Liver (tissue), 9 donors: Measurements from ENCODE around the gene CRYBG1. TPM values are rescaled to one million over a fixed set of nuclear protein-coding genes. Genes with fewer than 3 reads are reported as not detected.
A peak's percentile ranks its signal among the peaks of the same experiment; 100 is the strongest.

Experiments used
- DNase-seq: peaks from one replicate; pipeline ENCODE4 v3.0.0-alpha.2; 2017; ENCODE audit warnings: low spot score
- H3K27ac ChIP-seq, 2 donors: one replicate each; pipeline ENCODE4 v1.7.0; 2013; ENCODE audit warnings: inconsistent platforms in 2 of 2, low read length in 2 of 2, control low read depth in 1 of 2, low read depth in 1 of 2, mild to moderate bottlenecking in 1 of 2
- H3K27me3 ChIP-seq, 4 donors: one replicate each; pipeline versions ENCODE4 v1.6.1 to v1.7.0; 2013; ENCODE audit warnings: low read length in 3 of 4, inconsistent platforms in 1 of 4, mild to moderate bottlenecking in 1 of 4, moderate library complexity in 1 of 4; ENCODE audit not compliant: control insufficient read depth in 4 of 4, insufficient read depth in 4 of 4
- H3K36me3 ChIP-seq, 4 donors: one replicate each; pipeline versions ENCODE4 v1.6.1 to v1.7.0; 2013; ENCODE audit warnings: low read length in 3 of 4, mild to moderate bottlenecking in 3 of 4, low read depth in 1 of 4, moderate library complexity in 1 of 4; ENCODE audit not compliant: control insufficient read depth in 4 of 4, insufficient read depth in 3 of 4
- H3K4me1 ChIP-seq, 4 donors: one replicate each; pipeline versions ENCODE4 v1.6.1 to v1.7.0; 2013; ENCODE audit warnings: low read length in 3 of 4, mild to moderate bottlenecking in 3 of 4, moderate library complexity in 1 of 4; ENCODE audit not compliant: control insufficient read depth in 4 of 4, insufficient read depth in 4 of 4
- H3K4me3 ChIP-seq, 3 donors: one replicate each; pipeline versions ENCODE4 v1.6.1 to v1.7.0; 2013; ENCODE audit warnings: low read length in 3 of 3, control low read depth in 1 of 3, low read depth in 1 of 3, mild to moderate bottlenecking in 1 of 3
- H3K9ac ChIP-seq, 2 donors: one replicate each; pipeline ENCODE4 v1.7.0; 2013; ENCODE audit warnings: low read length in 2 of 2, mild to moderate bottlenecking in 2 of 2, moderate library complexity in 2 of 2, control low read depth in 1 of 2, low read depth in 1 of 2
- H3K9me3 ChIP-seq, 4 donors: one replicate each; pipeline versions ENCODE4 v1.6.1 to v1.7.0; 2013; ENCODE audit warnings: low read length in 3 of 4; ENCODE audit not compliant: control insufficient read depth in 4 of 4
- ATF3 ChIP-seq: IDR thresholded peaks from 2 replicates; pipeline ENCODE4 v1.6.1; 2016; ENCODE audit warnings: antibody characterized with exemption
- EGR1 ChIP-seq, 2 donors: IDR thresholded peaks; 2 replicates each; pipeline ENCODE4 v1.6.1; 2016 to 2018; ENCODE audit warnings: antibody characterized with exemption in 2 of 2, low read depth in 2 of 2
- FOXA1 ChIP-seq: IDR thresholded peaks from 2 replicates; pipeline ENCODE4 v1.6.1; 2016; ENCODE audit warnings: antibody characterized with exemption
- FOXA2 ChIP-seq: IDR thresholded peaks from 2 replicates; pipeline ENCODE4 v1.6.1; 2016; ENCODE audit warnings: antibody characterized with exemption
- GABPA ChIP-seq, 2 donors: IDR thresholded peaks in 1 of 2; conservative IDR thresholded peaks in 1 of 2; 2 replicates each; pipeline ENCODE4 v1.6.1; 2016; ENCODE audit warnings: antibody characterized with exemption in 2 of 2, mild to moderate bottlenecking in 1 of 2, moderate library complexity in 1 of 2
- HNF4A ChIP-seq, 2 donors: conservative IDR thresholded peaks; 2 replicates each; pipeline ENCODE4 v1.6.1; 2016; ENCODE audit warnings: antibody characterized with exemption in 2 of 2, mild to moderate bottlenecking in 2 of 2
- HNF4G ChIP-seq: IDR thresholded peaks from 2 replicates; pipeline ENCODE4 v1.6.1; 2016; ENCODE audit warnings: antibody characterized with exemption
- JUND ChIP-seq, 2 donors: IDR thresholded peaks; 2 replicates each; pipeline ENCODE4 v1.6.1; 2016; ENCODE audit warnings: antibody characterized with exemption in 2 of 2
- MAX ChIP-seq: IDR thresholded peaks from 2 replicates; pipeline ENCODE4 v1.6.1; 2016; ENCODE audit warnings: antibody characterized with exemption
- NR2F2 ChIP-seq: IDR thresholded peaks from 2 replicates; pipeline ENCODE4 v1.6.1; 2016; ENCODE audit warnings: antibody characterized with exemption
- RAD21 ChIP-seq, 2 donors: IDR thresholded peaks; 2 replicates each; pipeline ENCODE4 v1.6.1; 2016; ENCODE audit warnings: antibody characterized with exemption in 2 of 2, mild to moderate bottlenecking in 2 of 2
- RXRA ChIP-seq, 2 donors: IDR thresholded peaks; 2 replicates each; pipeline ENCODE4 v1.6.1; 2017 to 2018; ENCODE audit warnings: antibody characterized with exemption in 2 of 2, mild to moderate bottlenecking in 1 of 2
- SP1 ChIP-seq: IDR thresholded peaks from 2 replicates; pipeline ENCODE4 v1.6.1; 2018; ENCODE audit warnings: antibody characterized with exemption, mild to moderate bottlenecking
- ZBTB33 ChIP-seq: IDR thresholded peaks from 2 replicates; pipeline ENCODE4 v1.6.1; 2016; ENCODE audit warnings: antibody characterized with exemption
- WGBS: extraction: QIAGEN DNeasy Blood & Tissue Kit; methylation state at CpG from one replicate; pipeline ENCODE4 v1.1.7; 2013; 5-methylcytosine and 5-hydroxymethylcytosine counted together
- polyA plus RNA-seq, 2 donors: library from polyadenylated mRNA; stranded (reverse) in 1 of 2; unstranded in 1 of 2; fragments of 200-250 nt in 1 of 2; fragments of >200 nt in 1 of 2; fragmentation: Nextera tagmentation in 1 of 2; extraction: Ambion mirVana in 1 of 2; gene quantifications; one replicate each; pipeline versions ENCODE4 v1.2.1 to v1.2.3, GENCODE V29; 2013 to 2015
- total RNA-seq, 2 donors: library from RNA; depleted of rRNA; stranded (reverse); fragments of >200 nt; gene quantifications; one replicate each; pipeline ENCODE4 v1.2.3, GENCODE V29; 2014
- TF ChIP-seq, protein P1 (sequence below): IDR thresholded peaks from 2 replicates; pipeline ENCODE4 v1.6.1; 2016; ENCODE audit warnings: antibody characterized with exemption, mild to moderate bottlenecking
- TF ChIP-seq, protein P2 (sequence below): fragments of 150-350 bp; IDR thresholded peaks from 2 replicates; pipeline ENCODE4 v1.5.1; 2017; ENCODE audit warnings: improper control_type of control experiment, low read depth, low read length; ENCODE audit not compliant: missing input control
- donor health status: healthy.
- donor health status: healthy.
- donor health status: healthy.
- donor health status: healthy.
- donor health status: healthy.

The CRYBG1 gene
- total and polyA plus RNA-seq, 4 donors = 2.3 to 8.7 (median 4.0) TPM

GRCh38 chr6:106360989-106361430 lies 493 bp downstream of the CRYBG1 start:
- Histone ChIP-seq H3K4me3 (peak overlapping the region in 2 of 3 donors; percentile 26 to 54), H3K27me3 (peaks cover 0 to 10% (median 0%) of the 10 kb centered on the region in 4 donors), H3K36me3 (no peaks in the 10 kb centered on the region), H3K27ac (no peak overlapping the region), H3K9me3 (no peaks in the 10 kb centered on the region), H3K9ac (no peak overlapping the region), H3K4me1 (peaks cover 6 to 13% (median 10%) of the 10 kb centered on the region in 4 donors)
- 5% methylated on average over 31 of the region's 31 CpGs for WGBS
- no peak for DNase-seq
- TF ChIP-seq HNF4A (conservative IDR thresholded peaks at IDR 0.05) = no peak
- TF ChIP-seq ATF3 = no peak
- no peak for TF ChIP-seq NR2F2

DNA sequence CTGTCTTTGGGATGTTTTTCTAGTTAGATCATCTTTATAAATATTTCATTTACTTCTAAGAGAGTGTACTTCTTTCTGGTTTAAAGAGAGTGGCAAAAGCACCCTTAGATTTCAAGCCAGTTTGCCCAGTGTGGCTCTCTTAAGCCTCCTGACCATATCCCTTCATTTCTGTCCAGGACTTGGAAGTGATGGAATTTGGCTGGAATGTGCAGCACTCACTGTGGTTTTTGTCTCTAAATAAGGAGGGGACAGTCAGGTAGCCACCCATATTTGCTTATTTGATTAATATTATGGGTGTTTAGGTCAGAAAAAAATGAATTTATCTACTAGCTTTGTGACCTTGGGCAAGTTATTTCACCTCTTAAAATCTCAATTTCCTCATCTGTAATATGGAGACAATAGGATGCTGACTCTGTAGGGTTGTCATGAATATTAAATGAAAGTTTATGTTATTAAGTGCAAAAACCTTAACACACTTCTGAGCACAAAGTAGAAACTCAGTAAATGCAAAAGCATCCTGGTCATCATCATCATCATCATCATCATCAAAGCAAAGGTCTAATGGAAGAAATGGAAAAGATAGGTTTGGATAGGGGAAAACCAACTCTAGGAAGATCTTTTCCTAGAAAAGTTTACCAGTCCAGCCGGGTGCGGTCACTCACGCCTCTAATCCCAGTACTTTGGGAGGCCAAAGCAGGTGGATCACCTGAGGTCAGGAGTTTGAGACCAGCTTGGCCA lies 3.1 kb downstream of the CRYBG1 start:
- peaks cover 0 to 10% (median 2%) of the 10 kb centered on the region in 4 donors for H3K27me3 ChIP-seq
- TF ChIP-seq ZBTB33 (no peak), FOXA2 (no peak), GABPA (IDR thresholded peaks at IDR 0.05 in 1 of 2, conservative IDR thresholded peaks at IDR 0.05 in 1 of 2) (no peak), HNF4G (no peak), RXRA (IDR thresholded peaks at IDR 0.05) (no peak), JUND (IDR thresholded peaks at IDR 0.05) (no peak), FOXA1 (no peak), ATF3 (no peak), MAX (no peak), RAD21 (IDR thresholded peaks at IDR 0.05) (no peak), HNF4A (conservative IDR thresholded peaks at IDR 0.05) (no peak), NR2F2 (no peak), SP1 (no peak), EGR1 (IDR thresholded peaks at IDR 0.05; ENCODE audit: low read depth in 2 of 2) (no peak)
- TF ChIP-seq, protein P1, sequence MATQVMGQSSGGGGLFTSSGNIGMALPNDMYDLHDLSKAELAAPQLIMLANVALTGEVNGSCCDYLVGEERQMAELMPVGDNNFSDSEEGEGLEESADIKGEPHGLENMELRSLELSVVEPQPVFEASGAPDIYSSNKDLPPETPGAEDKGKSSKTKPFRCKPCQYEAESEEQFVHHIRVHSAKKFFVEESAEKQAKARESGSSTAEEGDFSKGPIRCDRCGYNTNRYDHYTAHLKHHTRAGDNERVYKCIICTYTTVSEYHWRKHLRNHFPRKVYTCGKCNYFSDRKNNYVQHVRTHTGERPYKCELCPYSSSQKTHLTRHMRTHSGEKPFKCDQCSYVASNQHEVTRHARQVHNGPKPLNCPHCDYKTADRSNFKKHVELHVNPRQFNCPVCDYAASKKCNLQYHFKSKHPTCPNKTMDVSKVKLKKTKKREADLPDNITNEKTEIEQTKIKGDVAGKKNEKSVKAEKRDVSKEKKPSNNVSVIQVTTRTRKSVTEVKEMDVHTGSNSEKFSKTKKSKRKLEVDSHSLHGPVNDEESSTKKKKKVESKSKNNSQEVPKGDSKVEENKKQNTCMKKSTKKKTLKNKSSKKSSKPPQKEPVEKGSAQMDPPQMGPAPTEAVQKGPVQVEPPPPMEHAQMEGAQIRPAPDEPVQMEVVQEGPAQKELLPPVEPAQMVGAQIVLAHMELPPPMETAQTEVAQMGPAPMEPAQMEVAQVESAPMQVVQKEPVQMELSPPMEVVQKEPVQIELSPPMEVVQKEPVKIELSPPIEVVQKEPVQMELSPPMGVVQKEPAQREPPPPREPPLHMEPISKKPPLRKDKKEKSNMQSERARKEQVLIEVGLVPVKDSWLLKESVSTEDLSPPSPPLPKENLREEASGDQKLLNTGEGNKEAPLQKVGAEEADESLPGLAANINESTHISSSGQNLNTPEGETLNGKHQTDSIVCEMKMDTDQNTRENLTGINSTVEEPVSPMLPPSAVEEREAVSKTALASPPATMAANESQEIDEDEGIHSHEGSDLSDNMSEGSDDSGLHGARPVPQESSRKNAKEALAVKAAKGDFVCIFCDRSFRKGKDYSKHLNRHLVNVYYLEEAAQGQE = no peak
- TF ChIP-seq, protein P2, sequence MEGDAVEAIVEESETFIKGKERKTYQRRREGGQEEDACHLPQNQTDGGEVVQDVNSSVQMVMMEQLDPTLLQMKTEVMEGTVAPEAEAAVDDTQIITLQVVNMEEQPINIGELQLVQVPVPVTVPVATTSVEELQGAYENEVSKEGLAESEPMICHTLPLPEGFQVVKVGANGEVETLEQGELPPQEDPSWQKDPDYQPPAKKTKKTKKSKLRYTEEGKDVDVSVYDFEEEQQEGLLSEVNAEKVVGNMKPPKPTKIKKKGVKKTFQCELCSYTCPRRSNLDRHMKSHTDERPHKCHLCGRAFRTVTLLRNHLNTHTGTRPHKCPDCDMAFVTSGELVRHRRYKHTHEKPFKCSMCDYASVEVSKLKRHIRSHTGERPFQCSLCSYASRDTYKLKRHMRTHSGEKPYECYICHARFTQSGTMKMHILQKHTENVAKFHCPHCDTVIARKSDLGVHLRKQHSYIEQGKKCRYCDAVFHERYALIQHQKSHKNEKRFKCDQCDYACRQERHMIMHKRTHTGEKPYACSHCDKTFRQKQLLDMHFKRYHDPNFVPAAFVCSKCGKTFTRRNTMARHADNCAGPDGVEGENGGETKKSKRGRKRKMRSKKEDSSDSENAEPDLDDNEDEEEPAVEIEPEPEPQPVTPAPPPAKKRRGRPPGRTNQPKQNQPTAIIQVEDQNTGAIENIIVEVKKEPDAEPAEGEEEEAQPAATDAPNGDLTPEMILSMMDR = no peak
- no peak for DNase-seq
- H3K36me3 ChIP-seq = no peaks in the 10 kb centered on the region
- H3K9ac ChIP-seq = no peak overlapping the region
- no peak overlapping the region for H3K27ac ChIP-seq
- H3K9me3 ChIP-seq = no peaks in the 10 kb centered on the region
- 94% methylated on average over 3 of the region's 3 CpGs for whole genome bisulfite sequencing
- no peak overlapping the region for H3K4me3 ChIP-seq
- H3K4me1 ChIP-seq = peaks cover 6 to 13% (median 10%) of the 10 kb centered on the region in 4 donors
